GM12878 (cell line): ENCODE results near the gene TCF7. TPM values are rescaled to one million over a fixed set of nuclear protein-coding genes. Genes with fewer than 3 reads are reported as not detected.

Source experiments
- ATAC-seq: fragments of 200-7000 bp; cut with Tn5 transposase; 3 replicates; pipeline ENCODE4 v1.9.1; 2020; ENCODE audit warnings: mild to moderate bottlenecking, moderate library complexity
- BruUV-seq: library from RNA; stranded (reverse); fragments of 400-500 nt; replicated peaks from 2 replicates; lab custom pipeline; 2021; lab: Mats Ljungman, UMichigan
- CTCF ChIA-PET: fragments of 300-600 bp; sonication (Branson Sonifier 250); formaldehyde crosslinking; extraction: SDS; loops from one replicate; lab custom pipeline; 2021; ENCODE audit warnings: inconsistent platforms; lab: Yijun Ruan, JAX
- POLR2A ChIA-PET: fragments of 350-600 bp; formaldehyde crosslinking; extraction: SDS; loops from one replicate; lab custom pipeline; 2021; ENCODE audit warnings: inconsistent platforms; lab: Charles Lee
- RAD21 ChIA-PET: fragments of 300-600 bp; sonication (Branson Sonifier 250); formaldehyde crosslinking; loops from one replicate; lab custom pipeline; 2023; ENCODE audit warnings: antibody characterized with exemption; ENCODE audit not compliant: unreplicated experiment; lab: Charles Lee
- SMC1A ChIA-PET: fragments of 300-600 bp; sonication (Branson Sonifier 250); formaldehyde crosslinking; loops from one replicate; lab custom pipeline; 2023; ENCODE audit not compliant: unreplicated experiment, uncharacterized antibody; lab: Charles Lee
- DNase-seq: peaks from one replicate; pipeline ENCODE4 v3.0.0-alpha.2; 2011; ENCODE audit warnings: low read depth, low spot score
- FAIRE-seq: peaks from 3 replicates; lab custom pipeline; 2011; peaks lifted over from hg19 to GRCh38; lab: Jason Lieb, UNC
- H2AFZ ChIP-seq: 2 replicates; pipeline ENCODE4 v1.6.0; 2011; ENCODE audit warnings: low read depth, low read length, control low read depth; ENCODE audit not compliant: control insufficient read depth
- H3K27ac ChIP-seq: 2 replicates; pipeline ENCODE4 v1.5.1; 2011; ENCODE audit warnings: control low read depth; ENCODE audit not compliant: control insufficient read depth, insufficient read depth
- H3K27me3 ChIP-seq, 2 experiments: replicated peaks in 1 of 2; 2 replicates each; pipeline versions ENCODE4 v1.6.0 to v1.6.1; 2011; ENCODE audit warnings: low read length in 1 of 2; ENCODE audit not compliant: control insufficient read depth in 2 of 2, insufficient read depth in 2 of 2
- H3K36me3 ChIP-seq, 2 experiments: 2 replicates each; pipeline ENCODE4 v1.5.1; 2011; ENCODE audit warnings: low read length in 1 of 2; ENCODE audit not compliant: control insufficient read depth in 2 of 2, insufficient read depth in 2 of 2
- H3K4me1 ChIP-seq: 2 replicates; pipeline ENCODE4 v1.6.1; 2011; ENCODE audit warnings: mild to moderate bottlenecking, low read length, moderate library complexity, mixed read lengths; ENCODE audit not compliant: control insufficient read depth, insufficient read depth
- H3K4me2 ChIP-seq: 2 replicates; pipeline ENCODE4 v1.6.0; 2011; ENCODE audit warnings: control low read depth; ENCODE audit not compliant: control insufficient read depth, insufficient read depth
- H3K4me3 ChIP-seq: fragments of 200-600 bp; sonication (generic); 2 replicates; pipeline ENCODE4 v1.5.1; 2016
- H3K79me2 ChIP-seq: 2 replicates; pipeline ENCODE4 v1.6.0; 2011; ENCODE audit warnings: low read length; ENCODE audit not compliant: control insufficient read depth, insufficient read depth
- H3K9ac ChIP-seq: 2 replicates; pipeline ENCODE4 v1.8.0; 2011; ENCODE audit warnings: low read length, control low read depth, mixed read lengths; ENCODE audit not compliant: control insufficient read depth, insufficient read depth
- H3K9me3 ChIP-seq: replicated peaks from 3 replicates; pipeline ENCODE4 v1.5.1; 2011; ENCODE audit warnings: mild to moderate bottlenecking, low read length; ENCODE audit not compliant: control insufficient read depth, insufficient read depth
- H4K20me1 ChIP-seq: 2 replicates; pipeline ENCODE4 v1.6.0; 2011; ENCODE audit not compliant: control insufficient read depth, insufficient read depth
- ASH2L ChIP-seq: fragments of 300-600, 200-600 bp; sonication (generic); IDR thresholded peaks from 2 replicates; pipeline ENCODE4 v1.6.1; 2017; ENCODE audit warnings: low read depth, mild to moderate bottlenecking, borderline replicate concordance
- BMI1 ChIP-seq: fragments of 450-650 bp; IDR thresholded peaks from 2 replicates; pipeline ENCODE4 v1.6.1; 2016; ENCODE audit warnings: mild to moderate bottlenecking, moderate library complexity, borderline replicate concordance
- CEBPB ChIP-seq, 2 experiments: fragments of 150-350 bp in 1 of 2; IDR thresholded peaks; 2 replicates each; pipeline ENCODE4 v1.6.1; 2012 to 2014; ENCODE audit warnings: low read depth in 2 of 2, low read length in 2 of 2, borderline replicate concordance in 1 of 2, inconsistent platforms in 1 of 2
- CHD2 ChIP-seq: IDR thresholded peaks from 2 replicates; pipeline ENCODE4 v1.6.1; 2011; ENCODE audit warnings: low read depth, low read length, improper control_type of control experiment, borderline replicate concordance
- CTCF ChIP-seq, 3 experiments: IDR thresholded peaks in 2 of 3; conservative IDR thresholded peaks in 1 of 3; 2 replicates each; pipeline ENCODE4 v1.5.1; 2011; ENCODE audit warnings: low read depth in 3 of 3, low read length in 3 of 3, mild to moderate bottlenecking in 3 of 3, control low read depth in 2 of 3, moderate library complexity in 2 of 3, inconsistent platforms in 1 of 3, mixed read lengths in 1 of 3; ENCODE audit not compliant: control insufficient read depth in 2 of 3, insufficient read depth in 1 of 3; ENCODE audit errors: extremely low read depth in 1 of 3
- E2F8 ChIP-seq: fragments of 450-650 bp; IDR thresholded peaks from 2 replicates; pipeline ENCODE4 v1.6.1; 2018; ENCODE audit warnings: mild to moderate bottlenecking, low read depth, moderate library complexity; ENCODE audit not compliant: partially characterized antibody
- EP300 ChIP-seq, 2 experiments: fragments of 150-350 bp in 1 of 2; IDR thresholded peaks; 2 replicates each; pipeline ENCODE4 v1.6.1; 2011 to 2012; ENCODE audit warnings: low read depth in 2 of 2, low read length in 2 of 2, borderline replicate concordance in 1 of 2, improper control_type of control experiment in 1 of 2, inconsistent platforms in 1 of 2; ENCODE audit not compliant: control insufficient read depth in 1 of 2
- FOXK2 ChIP-seq: fragments of 450-650 bp; IDR thresholded peaks from 2 replicates; pipeline ENCODE4 v1.6.1; 2017; ENCODE audit warnings: mild to moderate bottlenecking, moderate library complexity
- IRF4 ChIP-seq: IDR thresholded peaks from 2 replicates; pipeline ENCODE4 v1.6.1; 2011; ENCODE audit warnings: low read depth, low read length
- NKRF ChIP-seq: fragments of 450-650 bp; conservative IDR thresholded peaks from 2 replicates; pipeline ENCODE4 v1.6.1; 2017; ENCODE audit warnings: mild to moderate bottlenecking, moderate library complexity
- RB1 ChIP-seq: fragments of 450-650 bp; formaldehyde crosslinking; IDR thresholded peaks from 2 replicates; pipeline ENCODE4 v1.6.1; 2017; ENCODE audit warnings: mild to moderate bottlenecking, borderline replicate concordance
- SREBF2 ChIP-seq: IDR thresholded peaks from 2 replicates; pipeline ENCODE4 v1.6.1; 2012; ENCODE audit warnings: mild to moderate bottlenecking, low read length
- TCF7 ChIP-seq: IDR thresholded peaks from 2 replicates; pipeline ENCODE4 v1.6.1; 2014; ENCODE audit warnings: antibody characterized with exemption, borderline replicate concordance
- WRNIP1 ChIP-seq: IDR thresholded peaks from 2 replicates; pipeline ENCODE4 v1.6.1; 2011; ENCODE audit warnings: low read depth, low read length, improper control_type of control experiment, borderline replicate concordance
- WGBS: methylation state at CpG from one replicate; pipeline ENCODE4 v1.1.6; 2016; ENCODE audit warnings: low lambda C conversion rate; ENCODE audit not compliant: insufficient replicate concordance, insufficient coverage; ENCODE audit errors: missing lambda C conversion rate; 5-methylcytosine and 5-hydroxymethylcytosine counted together
- in situ Hi-C: fragments of 300-500 bp; cut with MboI; formaldehyde crosslinking; loops from 9 replicates; pipeline ENCODE4 v1.14.3; 2018; ENCODE audit warnings: mixed read lengths
- intact Hi-C: fragments of 100-400 bp; cut with micrococcal nuclease; formaldehyde crosslinking; loops from one replicate; pipeline ENCODE4 v1.14.2; 2022; ENCODE audit not compliant: unreplicated experiment
- polyA plus RNA-seq, 11 experiments: library from polyadenylated mRNA; depleted of rRNA in 4 of 11; unstranded in 6 of 11; stranded (reverse) in 5 of 11; fragments of >200 nt; fragmentation: Nextera tagmentation in 4 of 11; fragmentation: Illumina TruSeq in 1 of 11; extraction: Ambion mirVana in 4 of 11; extraction: Trizol in 1 of 11; gene quantifications; 1 replicate in 1 of 11; 2 replicates in 10 of 11; pipeline versions ENCODE4 v1.2.1 to v1.2.3, GENCODE V29; 2011 to 2016; ENCODE audit warnings: inconsistent platforms in 2 of 11, missing spikeins in 2 of 11, low read depth in 1 of 11
- total RNA-seq, 4 experiments: library from RNA; depleted of rRNA in 3 of 4; stranded (reverse); fragments of >200 nt in 3 of 4; fragmentation: Illumina TruSeq in 1 of 4; extraction: Trizol in 1 of 4; gene quantifications; 2 replicates each; pipeline versions ENCODE4 v1.2.1 to v1.2.3, GENCODE V29; 2013 to 2021

Gene TCF7
- total and polyA plus RNA-seq, 10 of the 15 experiments (the other 5 are each of a cell fraction or from before 2014, with no cell fraction given): 10.0 to 60.2 (median 23.6) TPM

- H3K9me3 ChIP-seq: no peaks in the 10 kb centered on the region
- H3K36me3 ChIP-seq: peaks cover 34 to 47% of the 10 kb centered on the region in 2 experiments
- H3K27me3 ChIP-seq: no peaks in the 10 kb centered on the region
- in situ Hi-C loops: no loop called here
- H3K4me2 ChIP-seq: no peak overlapping the region
- no peaks in the 10 kb centered on the region for H4K20me1 ChIP-seq
- intact Hi-C loops: no loop called here
- WGBS: 89% methylated on average over 5 of the region's 5 CpGs
- no peak overlapping the region for H3K27ac ChIP-seq
- SMC1A ChIA-PET: interaction anchor here (1.4 to 21.6 kb wide), 6 partner anchors 10 to 156 kb away, joined by 3 to 441 read pairs (median 25); no protein-coding TSS in a partner anchor
- H3K4me1 ChIP-seq: peaks cover 42% of the 10 kb centered on the region
- peaks cover 12% of the 10 kb centered on the region for H3K79me2 ChIP-seq
- POLR2A ChIA-PET: interaction anchor here (11.0 kb wide), 1 partner anchor 15 kb away, joined by 102 read pairs; no protein-coding TSS in a partner anchor
- H3K4me3 ChIP-seq: no peak overlapping the region
- no peak for ATAC-seq
- H3K9ac ChIP-seq: no peak overlapping the region
- FAIRE-seq: no peak
- no peak for DNase-seq
- BruUV-seq: no TSS peak
- CTCF ChIA-PET: interaction anchor here (0.9 to 24.1 kb wide), 4 partner anchors 12 to 103 kb away, joined by 4 to 792 read pairs (median 112); no protein-coding TSS in a partner anchor
- no peak overlapping the region for H2AFZ ChIP-seq
- RAD21 ChIA-PET: interaction anchor here (2.5 to 12.6 kb wide), 5 partner anchors 10 to 100 kb away, joined by 12 to 200 read pairs (median 123); partner anchors contain the start of gene TCF7
- TF ChIP-seq E2F8 (no peak), RB1 (no peak), BMI1 (no peak), FOXK2 (no peak), CHD2 (no peak), CTCF (IDR thresholded peaks at IDR 0.05 in 2 of 3, conservative IDR thresholded peaks at IDR 0.05 in 1 of 3; ENCODE audit: control insufficient read depth in 2 of 3, extremely low read depth in 1 of 3, insufficient read depth in 1 of 3, low read depth in 3 of 3, low read length in 3 of 3) (no peak), IRF4 (no peak), SREBF2 (no peak), TCF7 (no peak), EP300 (IDR thresholded peaks at IDR 0.05; ENCODE audit: borderline replicate concordance in 1 of 2, control insufficient read depth in 1 of 2, low read depth in 2 of 2, low read length in 2 of 2) (no peak), NKRF (no peak), WRNIP1 (no peak), ASH2L (no peak), CEBPB (IDR thresholded peaks at IDR 0.05; ENCODE audit: borderline replicate concordance in 1 of 2, low read depth in 2 of 2, low read length in 2 of 2) (no peak)
Measured at GRCh38 chr5:134142052-134142451, 27.6 kb downstream of the TCF7 start.
